Activated CD4-positive, alpha-beta memory T cell treated with anti-CD3 and anti-CD28 coated beads, Interleukin-2, amount 10 ng/mL, durations not matched to agents 7 days and 5 days (primary cell): ENCODE data around the gene PALLD. TPM values are rescaled to one million over a fixed set of nuclear protein-coding genes. Genes with fewer than 3 reads are reported as not detected.

Experiments used
- CTCF ChIA-PET: fragments of 350-600 bp; sonication (Branson Sonifier 250); formaldehyde crosslinking; loops from one replicate; lab custom pipeline; 2021; ENCODE audit warnings: antibody characterized with exemption, inconsistent platforms; lab: Charles Lee
- POLR2A ChIA-PET: fragments of 350-600 bp; sonication (Branson Sonifier 250); formaldehyde crosslinking; loops from one replicate; lab custom pipeline; 2021; ENCODE audit warnings: antibody characterized with exemption; lab: Charles Lee
- DNase-seq: peaks from one replicate; pipeline ENCODE4 v3.0.0-alpha.2; 2020
- H3K27ac Mint-ChIP-seq: one replicate; pipeline ENCODE4 v1.8.0; 2021; ENCODE audit warnings: mild to moderate bottlenecking, mixed read lengths
- H3K27me3 Mint-ChIP-seq: one replicate; pipeline ENCODE4 v1.8.0; 2021; ENCODE audit warnings: mixed read lengths
- H3K36me3 Mint-ChIP-seq: one replicate; pipeline ENCODE4 v1.8.0; 2021; ENCODE audit warnings: low read depth, mixed read lengths
- H3K4me1 Mint-ChIP-seq: one replicate; pipeline ENCODE4 v1.8.0; 2021; ENCODE audit warnings: mixed read lengths
- H3K4me3 Mint-ChIP-seq: one replicate; pipeline ENCODE4 v1.8.0; 2021; ENCODE audit warnings: mild to moderate bottlenecking, mixed read lengths
- H3K9me3 Mint-ChIP-seq: one replicate; pipeline ENCODE4 v1.8.0; 2021; ENCODE audit warnings: mixed read lengths
- total RNA-seq, 2 experiments: library from RNA; stranded (reverse); gene quantifications; one replicate each; pipeline ENCODE4 v1.2.3, GENCODE V29; 2021

PALLD gene
- total RNA-seq, 2 experiments from 2014 or later: 5.4 to 5.8 TPM

DNA sequence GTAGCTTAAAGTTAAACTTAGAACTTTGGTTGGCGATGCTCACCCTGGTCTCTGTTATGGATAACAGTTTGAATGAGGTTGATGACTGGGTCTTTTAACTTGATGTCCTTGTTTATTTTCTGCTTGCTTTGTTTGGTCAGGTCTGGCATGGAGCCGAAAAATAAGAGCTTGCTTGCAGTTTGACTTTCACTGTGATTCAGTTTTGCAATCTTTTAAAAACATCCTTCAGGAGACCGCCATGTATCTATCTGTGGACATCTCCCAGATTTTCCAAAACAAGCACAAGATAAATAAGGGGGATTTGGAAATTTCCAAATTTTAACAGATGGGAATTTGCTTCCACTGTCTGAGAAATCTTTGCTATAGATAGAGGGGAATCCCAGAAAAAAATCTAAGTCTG, 246.7 kb downstream of the PALLD start:
- peaks cover 21% of the 10 kb centered on the region for H3K27me3 Mint-ChIP-seq
- H3K4me3 Mint-ChIP-seq: no peak overlapping the region
- DNase-seq: no peak
- CTCF ChIA-PET: no interaction called here
- H3K4me1 Mint-ChIP-seq: no peaks in the 10 kb centered on the region
- no peaks in the 10 kb centered on the region for H3K36me3 Mint-ChIP-seq
- no peak overlapping the region for H3K27ac Mint-ChIP-seq
- no peaks in the 10 kb centered on the region for H3K9me3 Mint-ChIP-seq
- POLR2A ChIA-PET: no interaction called here

- ChIA-PET POLR2A (no interaction called here), CTCF (no interaction called here)
- no peaks in the 10 kb centered on the region for H3K36me3 Mint-ChIP-seq
Observed at GRCh38 chr4:168744021-168744420, 247.2 kb downstream of the PALLD start.

GRCh38 chr4:168748807-168749206, 252.0 kb downstream of the PALLD start:
- Mint-ChIP-seq H3K4me1 (no peaks in the 10 kb centered on the region), H3K36me3 (no peaks in the 10 kb centered on the region), H3K4me3 (no peak overlapping the region), H3K27me3 (peaks cover 3% of the 10 kb centered on the region), H3K27ac (no peak overlapping the region), H3K9me3 (no peaks in the 10 kb centered on the region)
- no peak for DNase-seq
- POLR2A ChIA-PET: no interaction called here
- CTCF ChIA-PET: no interaction called here

More at GRCh38 chr4:168744021-168744420, 247.2 kb downstream of the PALLD start:
- no peak for DNase-seq
- Mint-ChIP-seq H3K9me3 (no peaks in the 10 kb centered on the region), H3K27ac (no peak overlapping the region), H3K4me3 (no peak overlapping the region), H3K4me1 (no peaks in the 10 kb centered on the region), H3K27me3 (peaks cover 21% of the 10 kb centered on the region)

DNA sequence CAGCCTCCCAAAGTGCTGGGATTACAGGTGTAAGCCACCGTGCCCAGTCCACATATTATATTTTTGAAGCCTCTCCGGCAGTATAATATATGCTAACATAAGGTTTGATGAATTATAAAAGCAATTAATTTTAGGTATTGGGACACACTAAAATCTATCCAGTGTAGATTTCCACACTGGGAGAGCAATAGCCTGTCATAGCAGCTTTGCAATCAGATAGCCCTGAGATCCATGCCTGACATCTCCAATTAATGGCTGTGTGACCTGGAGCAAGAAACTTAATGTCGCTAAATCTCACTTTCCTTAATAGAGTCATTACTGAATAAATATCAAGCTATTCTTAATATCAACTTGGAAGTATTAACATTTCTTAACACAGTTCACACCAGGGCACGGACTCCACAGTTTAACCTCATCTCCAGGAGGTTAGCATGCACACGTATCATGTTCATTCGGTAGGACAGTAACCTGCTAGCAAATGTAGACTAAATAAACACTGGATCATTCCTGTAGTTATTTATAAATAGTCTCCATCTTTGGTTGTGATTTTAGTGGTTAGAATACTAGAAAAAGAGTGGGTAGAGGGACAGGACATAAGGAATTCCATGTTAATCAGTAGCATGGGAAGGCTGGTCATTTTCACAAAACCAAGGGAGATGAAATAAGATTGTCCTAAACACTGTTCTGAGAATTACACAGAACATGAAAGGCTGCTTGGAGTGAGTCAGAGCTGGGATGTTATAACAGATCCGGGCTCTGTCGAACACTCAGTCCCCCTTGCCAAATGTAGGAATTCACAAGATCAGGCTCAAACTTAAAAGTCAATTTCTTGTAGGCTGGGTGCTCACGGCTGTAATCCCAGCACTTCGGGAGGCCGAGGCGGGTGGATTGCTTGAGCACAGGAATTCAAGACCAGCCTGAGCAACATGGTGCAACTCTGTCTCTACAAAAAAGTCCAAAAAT, 254.7 kb downstream of the PALLD start:
- CTCF ChIA-PET: no interaction called here

GRCh38 chr4:168755598-168756477, 259.0 kb downstream of the PALLD start:
- no peak for DNase-seq
- CTCF ChIA-PET: no interaction called here
- Mint-ChIP-seq H3K27ac (no peak overlapping the region), H3K4me3 (no peak overlapping the region), H3K36me3 (no peaks in the 10 kb centered on the region), H3K4me1 (no peaks in the 10 kb centered on the region), H3K9me3 (no peaks in the 10 kb centered on the region), H3K27me3 (no peaks in the 10 kb centered on the region)
- POLR2A ChIA-PET: no interaction called here

More for the DNA sequence above, 254.7 kb downstream of the PALLD start:
- Mint-ChIP-seq H3K4me1 (no peaks in the 10 kb centered on the region), H3K4me3 (no peak overlapping the region), H3K36me3 (no peaks in the 10 kb centered on the region), H3K27me3 (no peaks in the 10 kb centered on the region), H3K27ac (no peak overlapping the region), H3K9me3 (no peaks in the 10 kb centered on the region)
- no peak for DNase-seq
- POLR2A ChIA-PET: no interaction called here

DNA sequence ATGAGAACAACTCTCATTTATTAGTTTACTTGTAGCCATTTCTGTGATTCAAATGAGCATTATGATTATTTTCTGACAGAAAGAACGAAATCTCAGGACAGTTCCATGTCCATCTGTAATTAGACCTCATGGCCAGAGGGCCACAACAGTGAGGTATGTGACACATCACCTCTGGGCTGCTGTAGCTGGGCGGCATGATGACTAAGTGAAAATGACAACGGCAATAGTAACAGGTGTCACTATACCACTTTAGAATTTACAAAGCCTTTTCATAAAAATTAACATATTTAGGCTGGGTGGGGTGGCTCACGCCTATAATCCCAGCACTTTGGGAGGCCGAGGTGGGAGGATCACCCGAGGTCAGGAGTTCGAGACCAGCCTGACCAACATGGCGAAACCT, 260.6 kb downstream of the PALLD start:
- no peak overlapping the region for H3K27ac Mint-ChIP-seq
- no peaks in the 10 kb centered on the region for H3K4me1 Mint-ChIP-seq

GRCh38 chr4:168758351-168758876, 261.6 kb downstream of the PALLD start:
- POLR2A ChIA-PET: no interaction called here
- no peaks in the 10 kb centered on the region for H3K4me1 Mint-ChIP-seq
- no peak overlapping the region for H3K27ac Mint-ChIP-seq

More for the DNA sequence above, 260.6 kb downstream of the PALLD start:
- no peaks in the 10 kb centered on the region for H3K9me3 Mint-ChIP-seq
- no peaks in the 10 kb centered on the region for H3K36me3 Mint-ChIP-seq
- H3K4me3 Mint-ChIP-seq: no peak overlapping the region
- no peak for DNase-seq
- ChIA-PET POLR2A (no interaction called here), CTCF (no interaction called here)
- H3K27me3 Mint-ChIP-seq: no peaks in the 10 kb centered on the region

DNA sequence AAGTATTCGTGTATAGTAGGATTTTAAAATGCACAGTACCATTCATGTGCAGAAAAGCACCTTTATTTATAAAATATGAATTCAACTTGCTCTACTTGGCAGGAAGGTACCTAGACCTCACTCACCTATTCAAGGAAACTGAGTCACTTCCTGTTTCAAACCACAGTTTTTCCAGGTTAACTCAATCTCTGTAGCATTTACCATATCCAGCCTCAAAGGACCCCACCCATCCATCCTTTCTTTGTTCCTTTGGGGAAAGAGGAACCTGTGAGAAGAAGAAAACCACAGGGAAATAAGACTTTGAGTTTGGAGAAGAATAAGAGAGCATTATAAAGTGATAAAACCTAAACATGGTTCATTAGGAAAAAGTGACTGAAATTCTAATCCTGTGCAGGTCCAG, 262.5 kb downstream of the PALLD start:
- Mint-ChIP-seq H3K4me1 (no peaks in the 10 kb centered on the region), H3K27me3 (no peaks in the 10 kb centered on the region)

More at GRCh38 chr4:168758351-168758876, 261.6 kb downstream of the PALLD start:
- H3K36me3 Mint-ChIP-seq: no peaks in the 10 kb centered on the region
- CTCF ChIA-PET: no interaction called here
- no peaks in the 10 kb centered on the region for H3K9me3 Mint-ChIP-seq
- H3K4me3 Mint-ChIP-seq: no peak overlapping the region
- DNase-seq: no peak
- H3K27me3 Mint-ChIP-seq: no peaks in the 10 kb centered on the region

GRCh38 chr4:168759959-168760527, 263.2 kb downstream of the PALLD start:
- ChIA-PET CTCF (no interaction called here), POLR2A (no interaction called here)
- peaks cover 2% of the 10 kb centered on the region for H3K27me3 Mint-ChIP-seq
- H3K4me1 Mint-ChIP-seq: no peaks in the 10 kb centered on the region
- H3K9me3 Mint-ChIP-seq: no peaks in the 10 kb centered on the region
- H3K4me3 Mint-ChIP-seq: no peak overlapping the region
- no peak overlapping the region for H3K27ac Mint-ChIP-seq
- DNase-seq: no peak
- H3K36me3 Mint-ChIP-seq: no peaks in the 10 kb centered on the region

More for the DNA sequence above, 262.5 kb downstream of the PALLD start:
- Mint-ChIP-seq H3K36me3 (no peaks in the 10 kb centered on the region), H3K4me3 (no peak overlapping the region), H3K9me3 (no peaks in the 10 kb centered on the region), H3K27ac (no peak overlapping the region)
- DNase-seq: no peak
- ChIA-PET CTCF (no interaction called here), POLR2A (no interaction called here)

DNA sequence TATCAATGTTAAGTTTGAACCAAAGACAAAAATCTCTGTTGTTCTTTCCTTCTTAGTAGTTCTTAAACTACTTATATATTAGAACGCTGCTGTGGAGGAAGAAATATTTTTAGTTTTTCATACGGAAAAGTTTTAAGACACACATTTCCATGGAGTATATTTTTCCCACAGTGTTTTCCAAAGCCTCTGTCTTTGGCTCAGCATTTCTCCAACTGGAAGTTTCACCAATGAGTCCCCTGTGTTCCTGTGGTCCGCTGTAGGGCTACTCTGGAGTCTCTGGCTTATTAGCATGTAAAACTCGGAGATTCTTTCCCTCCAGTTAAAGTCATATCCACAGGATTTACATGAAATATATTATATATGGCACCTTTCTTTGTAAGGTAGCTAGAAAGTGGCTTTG, 264.2 kb downstream of the PALLD start:
- H3K27ac Mint-ChIP-seq: no peak overlapping the region
- H3K36me3 Mint-ChIP-seq: no peaks in the 10 kb centered on the region
- no peak for DNase-seq
- H3K27me3 Mint-ChIP-seq: peaks cover 2% of the 10 kb centered on the region
- no peaks in the 10 kb centered on the region for H3K4me1 Mint-ChIP-seq
- ChIA-PET POLR2A (no interaction called here), CTCF (no interaction called here)
- H3K4me3 Mint-ChIP-seq: no peak overlapping the region
- no peaks in the 10 kb centered on the region for H3K9me3 Mint-ChIP-seq

GRCh38 chr4:168765322-168765721, 268.5 kb downstream of the PALLD start:
- H3K36me3 Mint-ChIP-seq: no peaks in the 10 kb centered on the region
- no peak for DNase-seq
- no peaks in the 10 kb centered on the region for H3K4me1 Mint-ChIP-seq
- POLR2A ChIA-PET: no interaction called here
- H3K27me3 Mint-ChIP-seq: peaks cover 4% of the 10 kb centered on the region
- H3K9me3 Mint-ChIP-seq: no peaks in the 10 kb centered on the region
- CTCF ChIA-PET: no interaction called here
- no peak overlapping the region for H3K27ac Mint-ChIP-seq
- H3K4me3 Mint-ChIP-seq: no peak overlapping the region

DNA sequence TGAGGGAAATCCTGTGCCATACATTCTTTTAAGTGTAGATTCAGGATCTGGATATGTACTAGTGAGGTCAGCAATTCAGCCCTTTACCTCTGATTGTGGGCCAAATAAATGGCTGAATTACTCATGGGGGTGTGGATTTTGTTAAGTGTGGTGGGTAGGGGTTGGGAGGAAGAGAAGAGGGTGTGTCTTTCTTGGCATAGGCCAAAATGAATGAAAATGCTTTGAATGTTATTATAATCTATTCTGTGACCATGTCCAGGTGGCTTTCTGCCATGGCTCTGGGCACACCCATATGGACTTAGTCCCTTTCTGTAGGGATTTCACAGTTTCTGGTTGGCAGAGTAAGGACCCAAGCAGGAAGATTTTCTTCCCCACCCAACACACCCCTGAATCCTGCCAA, 268.9 kb downstream of the PALLD start:
- Mint-ChIP-seq H3K9me3 (no peaks in the 10 kb centered on the region), H3K36me3 (no peaks in the 10 kb centered on the region), H3K4me1 (no peaks in the 10 kb centered on the region), H3K4me3 (no peak overlapping the region), H3K27ac (no peak overlapping the region), H3K27me3 (peaks cover 4% of the 10 kb centered on the region)
- POLR2A ChIA-PET: no interaction called here
- DNase-seq: no peak
- CTCF ChIA-PET: no interaction called here
